GM21381 (cell line): Measurements from ENCODE around the gene FYB1.
"Not testable (repeated sequence)": the region's sequence is repeated elsewhere in the genome, so short reads cannot be mapped to it uniquely, and the experiment has no call there.

Experiments
- ATAC-seq: cut with Tn5 transposase; IDR thresholded peaks from one replicate; pipeline ENCODE4 v1.9.1; 2021; ENCODE audit warnings: mild to moderate bottlenecking, moderate library complexity; ENCODE audit not compliant: unreplicated experiment

FYB1 gene

DNA sequence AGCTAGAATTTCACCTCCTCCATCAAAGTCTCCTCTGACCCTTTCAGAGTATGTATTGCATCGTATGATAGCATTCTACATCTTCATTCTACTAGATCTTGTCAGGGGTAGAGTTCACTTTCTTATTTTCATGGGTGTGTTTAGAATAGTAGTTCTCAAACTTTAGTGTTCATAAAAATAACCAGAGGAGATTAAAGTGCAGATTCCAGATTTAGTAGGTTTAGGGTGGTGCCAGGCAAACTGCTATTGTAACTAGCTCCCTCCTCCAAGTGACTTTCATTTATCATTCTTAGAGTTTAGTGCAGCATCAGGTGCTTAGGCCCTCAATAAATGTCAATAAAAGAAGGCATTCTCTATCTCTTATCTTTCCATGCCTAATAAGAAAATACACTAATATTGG, 7.2 kb upstream of the FYB1 start:
- no peak for ATAC-seq

DNA sequence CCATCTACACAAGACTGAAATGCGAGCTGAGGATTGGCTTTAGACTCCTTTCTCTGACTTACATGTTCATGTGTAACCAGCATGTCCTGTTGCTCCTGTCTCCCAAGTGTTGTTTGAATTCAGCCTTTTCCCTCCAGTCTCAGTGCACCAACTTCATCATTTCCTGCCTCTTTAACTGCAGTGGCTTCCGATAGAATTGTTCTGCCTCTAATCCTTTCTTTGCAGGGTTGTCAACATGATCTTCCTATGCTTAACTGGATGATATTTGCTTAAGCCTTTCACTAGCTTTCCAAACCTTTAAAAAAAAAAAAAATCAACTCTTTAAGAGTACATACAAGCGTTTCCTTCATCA, 6.7 kb upstream of the FYB1 start:
- no peak for ATAC-seq

DNA sequence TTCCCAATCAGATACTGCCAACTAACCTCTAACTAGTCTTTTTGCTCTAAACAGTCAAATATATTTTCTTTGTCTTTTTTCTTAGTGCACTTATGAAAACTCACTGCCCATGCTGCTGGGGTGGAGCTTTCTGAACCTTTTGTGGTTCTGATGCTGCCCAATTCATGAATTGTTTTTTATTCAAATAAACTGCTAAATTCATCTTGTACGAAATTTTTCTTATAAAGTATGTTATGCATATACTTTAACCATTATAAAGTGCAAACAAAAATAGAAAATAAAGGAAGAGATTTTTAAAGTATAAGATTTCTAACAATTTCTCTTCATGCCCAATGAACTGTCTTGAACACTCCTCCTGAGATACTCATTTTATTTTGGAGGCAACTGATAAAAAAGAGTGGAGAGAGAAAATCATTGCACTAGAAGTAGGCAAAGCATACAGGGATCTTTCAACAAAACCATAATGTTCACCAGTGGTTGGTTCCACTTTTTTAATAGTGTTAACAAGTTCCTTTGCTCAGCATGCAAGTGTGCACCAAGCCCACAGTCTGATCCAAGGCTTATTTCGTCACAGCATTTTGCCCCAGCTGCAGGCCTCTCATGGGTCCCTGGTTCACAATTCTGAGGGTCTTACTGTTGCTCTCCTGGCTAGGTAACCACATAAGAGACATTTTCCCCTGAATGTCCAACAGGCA, 6.2 kb upstream of the FYB1 start:
- no peak for ATAC-seq

DNA sequence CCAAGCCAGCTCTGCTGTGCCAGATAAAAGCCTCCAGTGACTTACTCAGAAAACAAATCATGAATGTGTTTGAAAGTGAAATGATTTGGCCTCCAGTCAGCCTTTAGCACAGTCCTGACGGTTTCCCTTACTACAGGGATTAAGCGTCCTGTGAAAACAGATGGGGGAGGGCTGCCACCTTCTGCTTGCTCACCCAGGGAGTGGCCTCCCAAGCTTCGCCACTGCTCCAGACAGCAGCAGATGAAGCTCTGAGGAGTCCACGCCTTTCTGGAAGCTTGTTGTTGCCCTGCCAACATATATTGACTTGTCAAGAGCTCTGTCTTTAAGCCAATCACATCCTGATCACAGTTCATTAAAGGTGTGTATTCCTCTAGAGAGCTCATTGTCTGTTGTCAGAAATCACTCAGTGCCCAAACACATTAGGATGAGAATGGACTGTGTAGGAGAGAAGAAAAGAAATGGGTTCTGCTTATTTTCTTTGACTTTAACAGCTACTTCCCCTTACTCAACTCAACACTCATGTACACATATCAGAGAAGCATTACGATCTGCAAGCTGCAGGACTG, 4.9 kb upstream of the FYB1 start:
- ATAC-seq = no peak

DNA sequence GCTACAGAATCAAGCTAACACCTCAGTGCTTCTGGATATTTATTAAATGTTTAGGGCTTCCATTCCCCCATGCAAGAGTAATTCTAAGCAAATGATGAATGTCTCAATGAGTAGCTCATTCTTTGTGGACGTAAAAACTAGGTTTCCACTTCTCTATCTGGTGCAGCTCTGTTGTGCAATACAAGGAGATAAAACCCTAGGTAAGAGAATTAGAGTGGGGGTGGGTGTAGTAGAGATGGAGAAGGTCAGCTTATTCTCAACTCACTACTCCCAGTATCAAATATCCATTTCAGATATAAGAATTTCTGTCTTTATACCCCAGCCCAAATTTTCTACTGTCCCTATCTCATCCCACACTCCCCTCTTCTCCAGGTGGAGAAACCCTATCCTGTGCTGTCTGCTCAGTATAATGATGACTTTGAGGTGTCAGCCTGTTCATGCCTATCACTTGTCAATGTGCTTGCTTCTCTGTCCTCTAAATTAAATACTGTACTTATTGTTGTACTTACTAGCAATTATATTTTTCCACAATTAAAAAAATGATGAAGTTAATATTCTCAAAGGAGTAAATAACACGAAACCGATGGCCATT, 4.3 kb upstream of the FYB1 start:
- no peak for ATAC-seq

DNA sequence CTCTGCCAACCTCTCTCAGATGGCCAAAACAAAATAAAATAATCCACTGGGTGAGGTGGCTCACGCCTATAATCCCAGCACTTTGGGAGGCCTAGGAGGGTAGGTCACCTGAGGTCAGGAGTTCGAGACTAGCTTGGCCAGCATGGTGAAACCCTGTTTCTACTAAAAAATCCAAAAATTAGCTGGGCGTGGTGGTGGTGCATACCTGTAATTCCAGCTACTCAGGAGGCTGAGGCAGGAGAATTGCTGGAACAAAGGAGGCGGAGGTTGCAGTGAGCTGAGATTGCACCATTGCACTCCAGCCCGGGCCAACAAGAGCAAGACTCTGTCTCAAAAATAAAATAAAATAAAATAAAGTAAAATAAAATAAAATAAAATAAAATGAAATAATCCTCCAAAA, 2.3 kb upstream of the FYB1 start:
- not testable (repeated sequence) for ATAC-seq

DNA sequence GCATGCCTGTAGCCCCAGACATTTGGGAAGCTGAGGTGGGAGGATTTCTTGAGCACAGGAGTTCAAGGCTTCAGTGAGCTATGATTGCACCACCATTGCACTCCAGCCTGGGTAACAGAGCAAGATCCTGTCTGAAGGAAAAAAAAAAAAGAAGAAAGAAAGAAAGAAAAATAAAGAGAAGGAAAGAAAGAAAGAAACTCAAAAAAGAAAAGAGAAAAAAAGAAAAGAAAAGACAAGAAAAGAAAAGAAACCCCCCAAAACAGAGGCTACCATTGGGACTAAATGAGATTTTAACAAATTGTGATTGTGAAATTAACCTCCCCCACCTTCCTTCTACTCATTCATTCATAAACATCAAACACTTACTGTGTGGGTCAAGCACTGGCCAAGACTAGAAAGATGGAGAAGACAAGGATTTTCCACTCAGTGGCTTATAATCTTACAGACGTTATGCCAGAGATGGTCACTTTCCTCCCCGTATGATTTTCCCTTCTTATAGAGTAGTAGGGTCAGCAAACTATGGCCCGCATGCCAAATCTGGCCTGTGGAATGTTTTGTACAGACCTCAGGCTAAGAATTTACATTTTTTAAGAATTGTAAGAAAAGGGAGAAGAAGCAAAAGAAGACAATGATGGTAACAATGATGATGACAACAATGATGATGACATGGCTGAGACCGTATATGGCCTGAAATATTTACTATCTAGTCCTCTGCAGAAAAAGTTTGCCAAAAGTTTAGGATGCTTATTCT, 1.1 kb upstream of the FYB1 start:
- ATAC-seq = no peak

DNA sequence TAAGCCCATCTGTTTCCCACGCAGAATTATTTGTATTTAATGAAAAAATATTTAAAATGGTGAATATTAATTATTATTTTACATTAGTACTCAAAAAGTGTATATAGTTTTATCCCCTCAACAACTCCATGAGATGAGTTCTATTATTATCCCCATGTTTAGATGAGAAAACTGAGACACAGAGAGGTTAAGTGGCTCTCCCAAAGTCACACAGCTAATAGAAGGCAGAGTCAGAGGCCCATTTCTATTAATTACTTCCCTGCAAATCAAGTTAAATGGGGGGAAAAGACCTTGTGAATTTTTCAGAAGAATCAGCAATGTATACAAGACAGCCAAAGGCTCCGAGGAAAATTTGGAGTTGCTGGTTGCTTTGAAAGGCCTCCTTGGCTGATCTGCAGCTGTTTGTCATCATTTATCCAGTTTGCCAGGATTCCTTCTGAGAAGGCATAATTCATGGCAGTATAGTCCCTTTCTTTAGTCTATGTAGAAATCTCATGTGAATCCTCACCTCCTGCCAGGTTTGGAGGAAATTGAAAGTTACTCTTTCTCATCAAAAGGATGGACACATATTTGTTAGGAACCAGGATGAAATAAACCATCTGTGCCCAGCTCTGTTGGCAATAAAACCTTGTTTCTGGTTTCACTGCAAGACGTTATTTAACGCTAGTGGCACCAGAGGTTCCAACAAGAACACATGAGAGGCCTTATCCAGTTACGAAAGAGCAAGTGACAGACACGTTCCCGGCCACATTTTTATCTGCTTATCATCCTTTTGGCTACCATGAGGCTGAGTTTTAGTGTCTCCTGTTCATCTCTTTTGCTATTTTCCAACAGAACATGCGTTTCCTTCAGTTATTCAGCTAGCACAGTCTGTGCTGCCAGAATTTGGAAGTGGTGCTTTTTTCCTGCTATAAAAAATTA, 621 bp downstream of the FYB1 start:
- ATAC-seq = no peak

DNA sequence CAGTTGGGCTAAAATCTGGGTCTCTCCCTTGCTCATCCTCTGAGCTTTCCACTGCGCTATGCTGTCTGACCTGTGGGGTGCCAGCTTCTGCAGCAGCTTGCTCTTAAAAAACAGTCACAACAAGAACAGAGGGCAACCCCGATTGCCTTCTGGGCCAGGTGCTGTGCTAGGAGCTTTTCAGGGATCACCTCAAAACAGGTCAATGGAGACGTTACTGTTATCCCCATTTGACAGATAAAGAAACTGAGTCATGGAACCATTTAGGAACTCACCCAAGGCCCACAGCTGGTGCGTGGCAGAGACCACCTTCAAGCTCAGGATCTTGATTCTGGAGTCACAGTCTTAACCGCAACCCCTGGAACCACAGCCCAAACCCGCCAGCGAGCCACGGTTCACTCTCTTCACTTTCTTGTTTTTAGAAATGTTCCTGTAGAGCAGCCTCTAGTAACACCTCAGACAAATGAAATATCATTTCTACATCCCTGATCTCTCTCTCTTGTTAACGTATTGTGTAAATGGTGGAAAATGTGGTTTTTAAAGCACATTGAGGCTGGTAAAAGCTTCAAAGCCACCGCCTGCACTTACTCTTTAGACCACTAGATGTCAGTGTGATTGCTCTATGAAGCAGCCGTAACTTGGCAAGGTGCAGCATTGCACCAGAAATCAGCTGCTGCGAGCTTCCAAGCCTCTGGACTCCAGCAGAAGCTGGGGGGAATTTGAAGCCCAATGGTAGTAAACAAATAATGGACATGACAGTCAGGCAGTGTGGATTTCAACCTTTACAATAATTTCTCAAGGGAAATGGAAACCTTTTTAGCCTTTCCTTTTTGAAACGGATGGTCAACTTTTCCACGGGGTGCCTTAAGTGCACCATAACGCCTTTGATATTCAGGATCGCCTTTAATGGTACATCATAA, 1.7 kb downstream of the FYB1 start:
- peak; percentile 83 for ATAC-seq

DNA sequence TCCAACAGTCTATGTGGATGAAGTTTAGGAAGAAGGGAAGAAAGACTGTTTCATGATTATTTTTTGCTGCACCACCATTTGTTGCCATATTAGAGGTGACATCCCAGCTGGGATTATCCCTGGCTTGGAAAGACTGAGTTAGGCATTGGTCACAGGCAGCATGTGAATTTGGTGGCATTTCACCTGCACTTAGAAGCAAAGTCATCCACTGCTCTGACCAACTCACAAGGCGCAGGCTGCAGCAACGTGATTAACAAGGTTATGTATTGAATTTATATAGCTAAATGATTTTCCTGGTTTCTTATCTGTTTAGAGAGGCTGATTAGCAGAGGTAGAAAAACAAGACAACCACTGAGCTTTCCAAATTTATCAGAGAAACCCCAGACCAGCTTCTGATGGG, 2.7 kb downstream of the FYB1 start:
- no peak for ATAC-seq

DNA sequence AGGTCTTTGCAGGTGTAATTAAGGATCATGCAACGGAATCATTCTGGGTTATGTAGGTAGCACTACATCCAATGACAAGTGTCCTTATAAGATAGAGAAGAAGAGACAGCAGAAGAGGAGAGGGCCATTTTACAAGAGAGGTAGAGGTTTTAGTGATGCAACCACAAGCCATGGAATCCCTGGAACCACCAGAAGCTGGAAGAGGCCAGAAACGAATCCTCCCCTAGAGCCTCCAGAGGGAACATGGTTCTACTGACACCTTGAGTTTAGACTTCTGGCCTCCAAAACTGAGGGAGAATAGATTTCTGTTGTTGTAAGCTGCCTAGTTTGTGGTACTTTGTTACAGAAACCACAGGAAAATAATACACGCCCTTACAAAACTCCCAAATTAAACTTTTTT, 3.5 kb downstream of the FYB1 start:
- no peak for ATAC-seq

DNA sequence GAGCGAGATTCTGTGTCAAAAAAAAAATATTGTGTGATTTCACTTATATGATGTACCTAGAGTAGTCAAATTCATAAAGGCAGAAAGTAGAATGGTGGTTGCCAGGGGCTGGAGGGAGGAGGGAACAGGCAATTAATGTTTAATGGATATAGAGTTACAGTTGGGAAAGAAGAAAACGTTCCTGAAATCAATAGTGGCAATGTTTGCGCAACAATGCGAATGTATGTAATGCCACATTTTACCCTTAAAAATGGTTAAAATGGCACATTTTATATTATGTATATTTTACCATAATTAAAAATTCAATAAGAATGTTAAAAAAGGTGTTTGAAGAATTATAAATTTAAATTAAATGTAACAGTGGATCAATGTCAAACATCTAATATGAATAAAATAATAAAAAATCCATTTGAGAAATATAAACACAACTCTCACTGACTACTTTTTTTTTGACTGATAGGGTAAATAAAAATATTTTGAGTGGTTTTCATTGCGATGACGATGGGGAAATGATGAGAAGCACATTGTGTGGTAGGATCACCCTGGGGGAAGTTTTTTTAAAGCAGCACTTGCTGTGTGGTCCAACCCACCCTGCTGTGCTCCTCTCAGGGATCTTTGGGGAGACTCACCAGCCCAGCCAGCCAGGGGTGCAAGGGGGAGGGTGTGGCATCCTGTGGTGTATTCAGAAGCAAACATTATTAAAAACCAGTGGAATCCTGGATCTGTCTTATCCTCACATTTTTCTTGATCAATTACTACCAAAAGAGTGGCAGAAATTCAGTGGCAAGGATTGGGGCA, 4.3 kb downstream of the FYB1 start:
- no peak for ATAC-seq

DNA sequence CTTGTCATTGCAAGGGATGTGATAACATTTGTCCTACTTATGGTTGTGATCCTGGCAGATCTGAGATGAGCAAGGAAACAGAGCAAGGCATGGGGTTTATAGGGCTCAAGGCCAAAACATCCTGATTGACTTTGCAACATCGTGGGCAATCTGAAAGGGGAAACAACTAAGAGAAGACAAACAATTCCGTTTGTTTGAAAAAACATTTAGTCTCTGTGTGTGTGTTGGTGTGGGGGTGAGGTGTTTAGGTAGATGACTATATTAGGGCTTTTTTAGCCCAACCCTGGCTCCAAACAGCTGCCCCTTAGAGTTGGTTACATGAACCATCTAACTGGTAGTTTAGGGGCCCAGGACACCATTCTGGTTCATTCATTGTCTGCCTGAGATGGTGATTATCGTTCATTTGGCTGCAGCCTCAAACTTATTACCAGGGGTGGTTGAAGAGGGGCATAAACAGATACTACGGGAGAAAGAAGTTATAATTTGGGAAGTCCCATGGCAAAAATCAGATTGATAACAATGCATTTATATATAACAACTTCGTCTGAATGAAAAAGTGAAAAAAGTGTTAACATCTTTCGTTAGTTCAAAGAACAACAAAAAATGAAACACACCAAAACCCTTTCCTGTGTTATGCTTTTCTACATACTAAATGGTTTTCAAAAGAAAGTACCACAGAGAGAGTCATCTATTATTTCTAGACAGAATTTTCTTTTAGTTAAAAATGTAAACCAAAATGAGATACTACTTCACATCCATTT, 5.7 kb downstream of the FYB1 start:
- no peak for ATAC-seq

DNA sequence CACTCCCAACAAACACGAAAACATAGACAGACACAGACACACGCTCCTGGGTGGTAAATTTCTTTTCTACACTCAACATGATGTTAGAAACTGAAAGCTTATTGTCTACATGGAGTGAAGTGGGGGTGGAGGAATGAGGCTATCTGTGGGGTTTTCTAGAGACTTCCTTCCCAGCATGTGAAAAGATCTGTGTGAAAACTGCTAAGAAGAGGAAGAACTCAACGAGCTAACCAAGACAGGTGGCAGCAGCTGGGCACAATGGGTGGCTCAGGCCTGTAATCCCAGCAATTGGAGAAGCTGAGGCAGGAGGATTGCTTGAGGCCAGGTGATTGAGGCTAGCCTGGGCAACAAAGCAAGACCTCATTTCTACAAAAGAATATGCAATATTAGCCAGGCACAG, 7.6 kb downstream of the FYB1 start:
- ATAC-seq = no peak

DNA sequence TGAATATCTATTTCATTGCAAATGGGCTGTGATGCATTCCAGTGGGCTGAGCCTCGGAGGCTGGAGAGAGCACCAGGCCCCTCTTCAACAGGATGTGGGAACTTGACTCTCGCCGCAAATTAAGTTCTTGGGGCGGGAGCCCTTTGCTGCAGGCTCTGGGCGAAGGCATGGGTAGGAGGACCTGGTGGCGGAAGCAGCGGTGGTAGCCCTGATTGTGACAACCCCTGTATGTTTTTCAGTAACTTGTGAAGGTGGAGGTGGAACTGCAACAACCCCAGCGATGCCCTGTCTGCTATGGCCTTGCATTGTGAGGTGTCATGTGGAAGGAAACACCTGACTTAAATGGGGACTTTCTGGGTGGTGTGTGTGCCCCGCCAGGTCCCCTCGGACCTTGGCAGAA, 9.4 kb downstream of the FYB1 start:
- peak; percentile 55 for ATAC-seq

DNA sequence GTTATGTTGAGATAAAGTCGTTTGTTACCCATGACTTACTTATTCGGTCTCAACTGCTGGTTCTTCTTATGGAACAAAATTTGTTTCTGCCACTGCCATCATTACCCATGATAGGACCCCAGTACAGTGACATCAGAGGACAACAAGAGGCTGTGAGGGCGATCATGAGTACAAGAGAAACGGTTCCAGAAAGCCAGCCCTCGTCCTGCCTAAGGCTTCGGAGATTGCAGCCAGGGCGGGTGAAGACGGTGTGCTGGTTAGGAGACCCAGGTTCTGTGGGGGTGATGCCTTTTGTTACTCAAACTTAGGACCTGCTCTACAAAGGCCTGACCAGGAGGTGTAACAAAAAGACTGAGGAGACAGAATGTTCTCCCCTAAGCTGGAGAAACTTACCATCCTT, 10.9 kb downstream of the FYB1 start:
- ATAC-seq = no peak

DNA sequence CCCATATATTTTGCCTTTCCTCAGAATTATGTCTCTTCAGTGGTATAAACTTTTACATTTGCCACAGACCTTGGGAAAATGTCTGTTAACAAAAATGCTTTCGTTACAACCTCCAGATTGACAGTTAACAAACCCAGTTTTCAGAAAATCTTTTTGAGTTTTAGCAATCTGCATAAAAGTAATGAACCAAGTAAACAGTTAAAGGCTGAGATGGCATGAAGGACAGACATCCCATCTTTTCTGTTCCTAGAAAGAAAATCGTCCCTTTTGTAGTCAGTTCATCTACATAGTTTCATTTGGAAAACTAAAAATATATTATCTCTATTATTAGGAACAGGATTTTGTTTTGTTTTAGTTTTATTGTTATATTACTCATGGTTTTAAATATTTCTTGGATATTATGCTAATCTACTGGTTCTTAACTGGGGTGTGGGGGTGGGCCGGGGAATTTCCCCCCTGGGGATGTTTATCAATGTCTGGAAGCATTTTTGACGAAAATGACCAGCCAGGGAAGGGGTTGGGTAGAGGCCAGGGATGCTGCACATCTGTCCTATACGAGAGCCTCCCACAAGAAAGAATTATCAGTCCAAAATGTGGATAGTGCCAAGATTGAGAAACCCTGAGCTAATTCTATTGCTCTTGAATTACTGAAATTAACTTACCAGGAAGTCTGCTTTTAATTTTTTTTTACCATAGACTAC, 11.9 kb downstream of the FYB1 start:
- ATAC-seq = no peak
